H1 (cell line): Measurements from ENCODE around the gene ABLIM1. TPM values are rescaled to one million over a fixed set of nuclear protein-coding genes. Genes with fewer than 3 reads are reported as not detected.

Experiments used
- CTCF ChIA-PET: fragments of 300-600 bp; sonication (Branson Sonifier 250); formaldehyde crosslinking; loops from one replicate; lab custom pipeline; 2021; ENCODE audit not compliant: partially characterized antibody; lab: Charles Lee
- POLR2A ChIA-PET: fragments of 300-600 bp; sonication (Branson Sonifier 250); formaldehyde crosslinking; loops from one replicate; lab custom pipeline; 2021; ENCODE audit warnings: inconsistent platforms; ENCODE audit not compliant: partially characterized antibody; lab: Charles Lee
- DNase-seq, 2 experiments: peaks; one replicate each; pipeline versions ENCODE4 v3.0.0 to v3.0.0-alpha.2; 2010 to 2022; ENCODE audit warnings: low spot score in 2 of 2, low read depth in 1 of 2, mixed read lengths in 1 of 2
- FAIRE-seq: peaks from 2 replicates; lab custom pipeline; 2011; peaks lifted over from hg19 to GRCh38; lab: Jason Lieb, UNC
- H2AFZ ChIP-seq: 2 replicates; pipeline ENCODE4 v1.8.1; 2012; ENCODE audit warnings: low read length, inconsistent platforms
- H2AK5ac ChIP-seq: 2 replicates; pipeline ENCODE4 v1.6.1; 2013; ENCODE audit warnings: low read depth, low read length
- H2BK120ac ChIP-seq: replicated peaks from 2 replicates; pipeline ENCODE3; 2013; ENCODE audit warnings: low read depth, low read length, inconsistent platforms
- H2BK12ac ChIP-seq: 2 replicates; pipeline ENCODE4 v1.6.1; 2013; ENCODE audit warnings: low read depth, low read length
- H2BK15ac ChIP-seq: 2 replicates; pipeline ENCODE4 v1.6.1; 2013; ENCODE audit warnings: low read length
- H2BK20ac ChIP-seq: 2 replicates; pipeline ENCODE4 v1.6.1; 2013; ENCODE audit warnings: low read length
- H2BK5ac ChIP-seq: 2 replicates; pipeline ENCODE4 v1.6.1; 2013; ENCODE audit warnings: low read depth, low read length
- H3K14ac ChIP-seq: 2 replicates; pipeline ENCODE4 v1.6.1; 2013; ENCODE audit warnings: inconsistent platforms; ENCODE audit not compliant: insufficient read length
- H3K18ac ChIP-seq: 2 replicates; pipeline ENCODE4 v1.6.1; 2013; ENCODE audit warnings: low read length; ENCODE audit errors: extremely low read depth
- H3K23ac ChIP-seq: 2 replicates; pipeline ENCODE4 v1.6.1; 2013; ENCODE audit warnings: inconsistent platforms; ENCODE audit not compliant: insufficient read length
- H3K23me2 ChIP-seq: 2 replicates; pipeline ENCODE4 v1.6.1; 2013; ENCODE audit warnings: low read depth, low read length
- H3K27ac ChIP-seq: 2 replicates; pipeline ENCODE4 v1.6.1; 2011; ENCODE audit warnings: low read depth, low read length, inconsistent platforms
- H3K27me3 ChIP-seq, 4 experiments: replicated peaks in 1 of 4; 1 replicate in 1 of 4; 2 replicates in 3 of 4; pipeline versions ENCODE4 v1.6.1 to v1.8.1; 2011 to 2013; ENCODE audit warnings: low read length in 3 of 4, mild to moderate bottlenecking in 3 of 4, inconsistent platforms in 2 of 4, mixed read lengths in 2 of 4, moderate library complexity in 1 of 4; ENCODE audit not compliant: control insufficient read depth in 3 of 4, insufficient read depth in 3 of 4; ENCODE audit errors: extremely low read depth in 1 of 4
- H3K36me3 ChIP-seq, 4 experiments: 2 replicates each; pipeline versions ENCODE4 v1.6.1 to v1.8.1; 2011 to 2013; ENCODE audit warnings: mild to moderate bottlenecking in 4 of 4, low read length in 3 of 4, moderate library complexity in 2 of 4, control low read depth in 1 of 4, inconsistent platforms in 1 of 4; ENCODE audit not compliant: insufficient read depth in 4 of 4, control insufficient read depth in 2 of 4
- H3K4ac ChIP-seq: replicated peaks from 2 replicates; pipeline ENCODE3; 2013; ENCODE audit warnings: low read length, low read depth, mixed read lengths, inconsistent platforms; ENCODE audit not compliant: insufficient read length
- H3K4me1 ChIP-seq, 4 experiments: replicated peaks in 1 of 4; 1 replicate in 1 of 4; 2 replicates in 3 of 4; pipeline versions ENCODE4 v1.6.1 to v1.8.1; 2011 to 2013; ENCODE audit warnings: low read length in 3 of 4, inconsistent platforms in 2 of 4, mixed read lengths in 1 of 4; ENCODE audit not compliant: insufficient read depth in 4 of 4, control insufficient read depth in 3 of 4
- H3K4me2 ChIP-seq, 2 experiments: 2 replicates each; pipeline versions ENCODE4 v1.6.1 to v1.8.1; 2011 to 2013; ENCODE audit warnings: low read depth in 2 of 2, low read length in 2 of 2, control low read depth in 1 of 2, inconsistent platforms in 1 of 2, mild to moderate bottlenecking in 1 of 2; ENCODE audit not compliant: insufficient read depth in 1 of 2
- H3K4me3 ChIP-seq, 4 experiments: fragments of 200-600, 300-600 bp in 1 of 4; sonication (generic), shearing (Covaris generic), sonication (Bioruptor Twin) in 1 of 4; 2 replicates each; pipeline versions ENCODE4 v1.5.1 to v1.8.1; 2011 to 2016; ENCODE audit warnings: low read length in 4 of 4, low read depth in 3 of 4, control low read depth in 2 of 4, inconsistent platforms in 2 of 4, mild to moderate bottlenecking in 2 of 4, mixed read lengths in 1 of 4, moderate library complexity in 1 of 4; ENCODE audit not compliant: insufficient read depth in 2 of 4; ENCODE audit errors: extremely low read depth in 1 of 4
- H3K56ac ChIP-seq: replicated peaks from 2 replicates; pipeline ENCODE3; 2013; ENCODE audit warnings: low read depth, mild to moderate bottlenecking, mixed read lengths, low read length, inconsistent platforms; ENCODE audit not compliant: insufficient read length
- H3K79me1 ChIP-seq: 2 replicates; pipeline ENCODE4 v1.6.1; 2013; ENCODE audit warnings: low read depth, low read length, control low read depth
- H3K79me2 ChIP-seq, 2 experiments: 2 replicates each; pipeline versions ENCODE4 v1.6.1 to v1.8.1; 2012 to 2013; ENCODE audit warnings: low read length in 2 of 2, mild to moderate bottlenecking in 2 of 2, inconsistent platforms in 1 of 2; ENCODE audit not compliant: insufficient read depth in 2 of 2, control insufficient read depth in 1 of 2
- H3K9ac ChIP-seq, 4 experiments: replicated peaks in 1 of 4; 1 replicate in 1 of 4; 2 replicates in 3 of 4; pipeline versions ENCODE4 v1.6.1 to v1.8.1; 2011 to 2013; ENCODE audit warnings: low read depth in 3 of 4, low read length in 3 of 4, control low read depth in 2 of 4, mild to moderate bottlenecking in 2 of 4, moderate library complexity in 2 of 4, inconsistent platforms in 1 of 4; ENCODE audit errors: extremely low read depth in 1 of 4
- H3K9me3 ChIP-seq, 2 experiments: 2 replicates each; pipeline versions ENCODE4 v1.6.1 to v1.8.1; 2012 to 2013; ENCODE audit warnings: mild to moderate bottlenecking in 2 of 2, moderate library complexity in 2 of 2, control low read depth in 1 of 2, inconsistent platforms in 1 of 2, low read depth in 1 of 2, low read length in 1 of 2, mixed read lengths in 1 of 2; ENCODE audit not compliant: insufficient read depth in 2 of 2
- H4K20me1 ChIP-seq, 2 experiments: replicated peaks in 1 of 2; 2 replicates each; pipeline versions ENCODE3 to v1.8.1; 2011 to 2013; ENCODE audit warnings: inconsistent platforms in 2 of 2, low read length in 2 of 2, mild to moderate bottlenecking in 1 of 2; ENCODE audit not compliant: insufficient read depth in 2 of 2, control insufficient read depth in 1 of 2
- H4K5ac ChIP-seq: 2 replicates; pipeline ENCODE4 v1.6.1; 2013; ENCODE audit warnings: low read length, low read depth, mixed read lengths, inconsistent platforms; ENCODE audit not compliant: insufficient read length
- H4K8ac ChIP-seq: 2 replicates; pipeline ENCODE4 v1.8.0; 2013; ENCODE audit warnings: mild to moderate bottlenecking, moderate library complexity, low read length, inconsistent platforms; ENCODE audit not compliant: insufficient read depth; ENCODE audit errors: extremely low read depth
- H4K91ac ChIP-seq: replicated peaks from 2 replicates; pipeline ENCODE3; 2013; ENCODE audit warnings: low read length, mixed read lengths, inconsistent platforms; ENCODE audit not compliant: insufficient read length
- HDAC6 ChIP-seq: IDR thresholded peaks from one replicate; pipeline ENCODE4 v1.7.1; 2012; ENCODE audit warnings: low read depth, mild to moderate bottlenecking, inconsistent platforms, low read length, moderate library complexity
- RAD21 ChIP-seq, 2 experiments: IDR thresholded peaks in 1 of 2; conservative IDR thresholded peaks in 1 of 2; 2 replicates each; pipeline ENCODE4 v1.6.1; 2011; ENCODE audit warnings: low read depth in 2 of 2, low read length in 2 of 2, improper control_type of control experiment in 1 of 2, inconsistent platforms in 1 of 2, mild to moderate bottlenecking in 1 of 2, moderate library complexity in 1 of 2
- TBP ChIP-seq: IDR thresholded peaks from 2 replicates; pipeline ENCODE4 v1.6.1; 2011; ENCODE audit warnings: low read depth, low read length, improper control_type of control experiment
- WGBS, 2 experiments: shearing (Covaris generic) in 1 of 2; methylation state at CpG; one replicate each; pipeline versions ENCODE4 v1.1.6 to v1.1.7; 2013 to 2015; ENCODE audit warnings: low lambda C conversion rate in 2 of 2, mixed read lengths in 2 of 2, inconsistent platforms in 1 of 2, low coverage in 1 of 2, missing lambda C conversion rate in 1 of 2; ENCODE audit not compliant: insufficient replicate concordance in 2 of 2, insufficient coverage in 1 of 2, insufficient read length in 1 of 2; ENCODE audit errors: extremely low coverage in 1 of 2, missing lambda C conversion rate in 1 of 2; 5-methylcytosine and 5-hydroxymethylcytosine counted together
- polyA plus RNA-seq, 7 experiments: library from polyadenylated mRNA; depleted of rRNA in 3 of 7; stranded (reverse) in 5 of 7; unstranded in 2 of 7; fragments of >200 nt in 5 of 7; fragments of 200-250 nt in 2 of 7; gene quantifications; 1 replicate in 5 of 7; 2 replicates in 1 of 7; 4 replicates in 1 of 7; pipeline versions ENCODE4 v1.2.1 to v1.2.3, GENCODE V29; 2011 to 2013; ENCODE audit warnings: missing spikeins in 2 of 7, mixed read lengths in 2 of 7
- total RNA-seq: library from RNA; stranded (reverse); fragmentation: NEBNext Ultra II Directional; extraction: Animal tissue kit (Norgen Biotek cat#: 25700); gene quantifications from 2 replicates; pipeline ENCODE4 v1.2.1, GENCODE V29; 2021
- TF ChIP-seq, protein P1 (sequence below): IDR thresholded peaks from 2 replicates; pipeline ENCODE4 v1.6.1; 2012; ENCODE audit warnings: inconsistent platforms

ABLIM1 gene
- total and polyA plus RNA-seq, 2 of the 8 experiments (the other 6 are each of a cell fraction or from before 2014, with no cell fraction given), result 51.2 to 51.7 TPM

DNA sequence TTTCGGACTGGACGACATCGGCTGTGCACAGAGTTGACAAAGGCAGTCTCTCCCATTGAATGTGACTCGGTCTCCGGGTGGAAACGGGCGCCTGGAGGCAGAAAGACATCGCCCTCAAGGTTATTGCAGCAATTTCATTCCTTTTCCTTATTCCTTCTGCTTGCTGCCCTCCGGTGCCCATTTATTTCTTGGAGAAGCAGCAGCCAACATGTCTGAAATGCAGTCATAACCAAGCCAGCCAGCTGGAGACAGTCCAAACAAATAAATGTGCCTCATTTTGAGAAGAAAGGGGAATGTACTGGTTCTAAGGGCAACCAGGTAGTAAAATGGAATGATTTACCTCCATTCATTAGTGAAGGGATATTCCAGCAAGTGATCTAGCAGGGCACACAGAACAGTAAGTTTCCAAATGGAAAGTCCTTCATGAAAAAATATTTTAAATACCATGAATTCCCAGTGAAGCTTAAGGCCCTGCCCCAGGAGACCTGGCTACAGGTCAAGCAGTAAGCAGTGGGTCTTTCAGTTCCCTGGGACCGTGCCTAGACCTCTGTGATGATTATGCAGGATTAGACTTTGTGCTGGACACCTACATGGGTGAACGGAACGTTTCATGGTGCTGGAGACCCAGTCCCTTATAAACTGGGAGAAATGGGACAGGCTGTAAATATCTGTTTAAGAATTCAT lies 86.6 kb downstream of the ABLIM1 start:
- Histone ChIP-seq H4K8ac (no peak overlapping the region), H3K27ac (no peak overlapping the region), H3K23me2 (no peaks in the 10 kb centered on the region), H3K4me3 (no peak overlapping the region), H2BK12ac (no peak overlapping the region), H3K56ac (no peak overlapping the region), H3K36me3 (no peaks in the 10 kb centered on the region), H3K27me3 (no peaks in the 10 kb centered on the region), H3K18ac (no peak overlapping the region), H3K4ac (no peak overlapping the region), H4K20me1 (no peaks in the 10 kb centered on the region), H3K4me1 (peaks cover 0 to 3% (median 0%) of the 10 kb centered on the region in 4 experiments; a peak in 1 of 7 replicates), H3K79me1 (no peaks in the 10 kb centered on the region), H2AFZ (no peak overlapping the region), H3K9ac (no peak overlapping the region), H2BK5ac (no peak overlapping the region), H4K91ac (no peak overlapping the region), H4K5ac (no peak overlapping the region), H2BK20ac (no peak overlapping the region), H3K79me2 (no peaks in the 10 kb centered on the region), H2BK120ac (no peak overlapping the region), H3K23ac (no peak overlapping the region), H3K14ac (no peak overlapping the region), H3K4me2 (no peak overlapping the region), H3K9me3 (no peaks in the 10 kb centered on the region), H2AK5ac (no peak overlapping the region), H2BK15ac (no peak overlapping the region)
- DNase-seq (no peak), FAIRE-seq (no peak)
- POLR2A ChIA-PET, result no interaction called here
- 92% methylated on average over 12 of the region's 12 CpGs; no CpG with 5 or more reads in 1 of the 2 experiments for WGBS, 2 experiments
- no peak for TF ChIP-seq RAD21 (IDR thresholded peaks at IDR 0.05 in 1 of 2, conservative IDR thresholded peaks at IDR 0.05 in 1 of 2; ENCODE audit: low read depth in 2 of 2, low read length in 2 of 2)
- TF ChIP-seq TBP, result no peak
- TF ChIP-seq HDAC6, result no peak
- TF ChIP-seq, protein P1, sequence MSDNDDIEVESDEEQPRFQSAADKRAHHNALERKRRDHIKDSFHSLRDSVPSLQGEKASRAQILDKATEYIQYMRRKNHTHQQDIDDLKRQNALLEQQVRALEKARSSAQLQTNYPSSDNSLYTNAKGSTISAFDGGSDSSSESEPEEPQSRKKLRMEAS, result no peak
- CTCF ChIA-PET, result interaction anchor here (0.6 to 1.8 kb wide), 8 partner anchors 18 to 267 kb away, joined by 3 to 6 read pairs (median 3); no protein-coding TSS in a partner anchor
